SK-MEL-5 (cell line): ENCODE measurements around the gene GABBR2. TPM values are rescaled to one million over a fixed set of nuclear protein-coding genes. Genes with fewer than 3 reads are reported as not detected.
"Not testable (repeated sequence)": the region's sequence is repeated elsewhere in the genome, so short reads cannot be mapped to it uniquely, and the experiment has no call there.

Experiments
- DNase-seq: peaks from one replicate; pipeline ENCODE4 v3.0.0-alpha.2; 2016; ENCODE audit warnings: low read depth, low spot score
- in situ Hi-C: cut with HindIII; loops from 2 replicates; pipeline ENCODE4 v1.10.0; 2016; ENCODE audit warnings: low sequenced_read_pairs, high pct_unique_total_duplicates, low pct_unique_long_range_greater_than_20kb
- total RNA-seq: library from RNA; depleted of rRNA; stranded (reverse); fragments of >200 nt; shearing (Covaris generic); gene quantifications from 2 replicates; pipeline ENCODE4 v1.2.3, GENCODE V29; 2014

Gene GABBR2
- total RNA-seq, 1 experiment from 2014 or later, result 0.50 TPM

DNA sequence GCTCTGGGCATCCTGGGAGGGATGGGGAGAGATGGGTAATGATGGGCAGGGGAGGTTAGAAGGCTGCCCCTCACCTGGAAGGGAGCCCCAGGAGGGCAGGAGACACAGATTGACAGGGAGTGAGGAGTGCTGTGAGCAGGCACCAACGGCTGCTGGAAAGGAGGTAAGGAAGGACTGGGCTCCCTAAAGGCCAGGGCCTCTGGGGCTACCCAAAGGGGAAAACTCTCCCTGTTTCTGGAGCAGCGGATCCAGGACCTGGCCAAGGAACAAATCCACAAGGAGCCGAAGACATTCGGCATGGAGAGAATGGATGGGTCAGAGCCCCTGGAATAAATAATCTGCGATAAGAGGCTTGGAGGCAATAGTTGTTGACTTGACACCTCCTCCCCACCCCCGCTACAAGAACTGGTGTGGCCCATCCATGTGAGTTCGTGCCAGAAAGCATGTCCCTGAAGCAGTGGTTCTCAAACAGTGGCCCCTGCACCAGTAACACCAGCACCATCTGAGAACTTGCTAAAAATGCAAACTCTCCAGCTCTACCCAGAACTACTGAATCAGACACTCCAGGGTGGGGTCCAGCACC, 208.3 kb downstream of the GABBR2 start:
- in situ Hi-C loops, result no loop called here

DNA sequence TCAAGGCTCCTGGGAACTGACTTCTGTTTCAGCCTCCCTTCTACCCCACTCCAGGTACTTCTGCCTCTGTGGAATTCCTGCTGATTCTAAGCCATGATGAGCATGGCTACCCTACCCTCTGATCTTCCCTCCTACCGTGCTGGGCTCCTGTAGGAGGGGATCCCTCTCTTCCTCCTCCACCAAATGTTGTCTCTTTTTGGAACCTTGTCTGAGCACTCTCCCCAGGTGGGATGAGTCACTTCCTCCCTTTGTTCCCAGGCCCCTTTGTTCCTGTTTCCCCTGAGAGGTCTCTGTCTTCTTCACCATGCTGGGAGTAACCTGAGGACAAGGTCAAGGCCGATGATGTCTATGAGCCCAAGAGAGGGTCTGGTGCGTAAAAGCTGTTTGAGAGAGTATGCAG, 213.2 kb downstream of the GABBR2 start:
- no peak for DNase-seq
- in situ Hi-C loops, result no loop called here

More for the DNA sequence above, 208.3 kb downstream of the GABBR2 start:
- no peak for DNase-seq

DNA sequence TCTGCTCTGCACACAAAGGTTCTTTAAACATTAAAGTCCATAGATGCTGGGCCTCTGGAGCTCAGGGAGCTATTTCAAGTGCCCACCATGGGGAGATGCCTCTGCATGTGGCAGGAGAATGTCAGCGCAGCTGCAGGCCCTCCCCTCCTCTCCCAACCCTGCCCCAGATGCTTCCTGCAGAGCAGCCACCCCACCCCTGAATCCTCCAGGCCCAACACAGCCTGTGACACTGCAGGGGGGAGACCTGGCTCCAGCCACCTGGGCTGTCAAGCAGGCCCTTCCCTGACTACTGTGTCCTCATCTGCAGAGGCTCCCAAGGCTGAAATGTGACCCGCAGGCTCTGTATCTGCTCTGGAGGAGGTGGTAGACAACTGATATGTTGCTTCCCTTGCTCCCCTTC, 213.9 kb downstream of the GABBR2 start:
- in situ Hi-C loops, result no loop called here
- DNase-seq, result no peak

DNA sequence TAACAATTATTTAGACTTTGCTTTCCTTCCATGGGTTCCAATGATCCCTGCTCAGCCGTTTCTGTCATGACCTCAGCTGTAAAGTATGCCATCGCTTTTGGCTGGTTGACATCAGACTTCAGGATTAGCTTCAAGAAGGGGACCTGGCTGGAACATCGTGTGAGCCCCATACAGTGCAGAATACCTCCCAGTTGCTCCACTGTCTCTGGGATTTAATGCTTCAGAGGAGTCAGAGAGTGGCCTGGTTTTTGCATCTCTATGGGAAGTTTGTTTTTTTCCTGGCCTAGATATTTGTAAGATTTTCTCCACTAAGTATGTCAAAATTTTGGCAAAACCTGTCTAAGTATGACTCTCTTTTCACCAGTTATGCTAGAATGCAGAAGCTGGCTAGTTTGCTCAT, 216.9 kb downstream of the GABBR2 start:
- no peak for DNase-seq
- in situ Hi-C loops, result no loop called here

DNA sequence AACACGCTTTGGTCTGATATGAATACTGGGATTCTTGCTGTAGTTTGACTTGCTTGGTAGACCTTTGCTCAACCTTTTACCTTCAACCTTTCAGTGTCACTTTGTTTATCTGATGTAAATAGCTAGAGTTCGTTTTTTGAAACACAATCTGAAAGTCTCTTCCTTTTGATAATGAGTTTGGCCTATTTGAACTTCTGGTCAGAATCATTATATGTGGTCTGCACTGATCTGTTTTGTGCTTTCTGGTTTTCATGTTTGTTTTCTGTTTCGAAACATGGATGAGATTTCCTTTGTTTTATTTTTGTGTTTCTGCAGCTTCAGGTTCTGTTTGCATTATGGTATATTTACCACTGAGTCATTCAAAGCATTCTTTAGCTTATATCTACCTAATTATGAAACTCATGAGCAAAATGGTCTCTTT, 217.5 kb downstream of the GABBR2 start:
- no peak for DNase-seq
- in situ Hi-C loops, result no loop called here

DNA sequence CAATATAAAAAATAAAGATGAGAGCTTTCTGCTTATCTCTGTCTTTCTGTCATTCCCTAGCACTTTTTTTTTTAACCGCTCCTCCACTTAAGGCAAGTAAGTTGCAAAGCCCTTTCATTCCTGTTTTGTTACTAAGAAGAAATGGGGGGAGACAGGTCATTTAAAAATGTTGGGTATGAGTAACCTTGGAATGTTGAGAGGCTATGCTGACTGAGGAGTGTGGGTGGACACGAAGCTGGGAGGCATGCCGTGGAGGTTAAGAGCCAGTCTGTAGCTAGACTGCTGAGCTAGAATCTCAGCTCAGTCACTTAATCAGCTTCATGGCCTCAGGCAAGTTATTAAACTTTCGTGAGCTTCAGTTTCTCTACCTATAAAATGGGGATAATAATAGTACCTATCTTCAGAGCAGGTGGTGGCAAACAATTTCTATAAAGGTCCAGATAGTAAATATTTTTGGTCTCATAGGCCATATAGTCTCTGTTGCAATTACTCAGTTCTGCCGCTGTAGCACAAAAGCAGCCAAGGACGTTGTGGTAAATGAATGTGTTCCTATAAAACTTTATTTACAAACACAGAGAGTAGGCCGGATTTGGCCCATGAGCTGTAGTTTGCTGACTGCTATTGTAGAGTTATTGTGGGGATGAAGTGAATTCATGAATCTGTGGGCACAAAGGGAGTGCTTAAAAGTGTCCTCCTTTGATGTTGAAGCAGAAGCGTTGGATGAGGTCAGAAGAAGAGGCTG, 220.0 kb downstream of the GABBR2 start:
- in situ Hi-C loops, result no loop called here
- DNase-seq, result peak; percentile 31

DNA sequence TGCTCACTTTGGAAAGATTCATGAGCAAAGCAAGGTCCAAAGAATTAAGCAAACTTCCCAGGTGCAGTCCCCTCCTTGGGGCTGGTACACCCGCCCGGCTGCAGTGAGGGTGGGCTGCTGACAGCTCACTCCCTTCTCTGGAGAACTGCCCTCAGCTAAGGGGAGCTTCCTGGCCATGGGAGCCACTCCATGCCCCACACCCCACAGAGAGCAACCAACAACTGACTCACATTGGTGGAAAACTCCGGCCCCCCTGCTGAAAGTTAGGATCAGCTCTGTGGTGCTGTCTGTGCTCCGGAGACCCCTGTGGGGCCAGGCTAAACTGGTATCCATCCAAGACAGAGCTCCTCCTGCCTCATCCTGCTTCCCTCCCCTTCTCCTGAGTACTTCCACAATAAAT, 223.0 kb downstream of the GABBR2 start:
- in situ Hi-C loops, result no loop called here

DNA sequence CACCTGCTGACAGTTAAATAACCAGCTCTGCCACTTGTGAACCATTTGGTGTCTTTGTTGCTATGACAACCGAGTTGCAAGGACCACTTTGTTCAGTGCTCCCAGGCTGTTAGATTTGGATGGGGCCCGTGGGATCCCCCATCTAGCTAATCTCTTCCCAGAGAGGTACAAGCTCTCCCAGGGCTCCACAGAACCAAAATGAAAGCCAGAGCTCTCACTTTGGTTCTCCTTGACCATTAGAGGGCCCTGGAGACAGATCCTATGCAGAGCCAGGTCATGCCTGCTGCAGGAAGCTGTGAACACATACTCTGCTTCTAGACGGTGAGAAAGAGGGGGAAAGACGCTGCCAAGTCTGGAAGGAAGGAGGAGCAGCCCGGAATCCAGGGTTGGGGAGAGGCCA, 224.6 kb downstream of the GABBR2 start:
- in situ Hi-C loops, result no loop called here
- DNase-seq, result no peak

More for the DNA sequence above, 223.0 kb downstream of the GABBR2 start:
- no peak for DNase-seq

DNA sequence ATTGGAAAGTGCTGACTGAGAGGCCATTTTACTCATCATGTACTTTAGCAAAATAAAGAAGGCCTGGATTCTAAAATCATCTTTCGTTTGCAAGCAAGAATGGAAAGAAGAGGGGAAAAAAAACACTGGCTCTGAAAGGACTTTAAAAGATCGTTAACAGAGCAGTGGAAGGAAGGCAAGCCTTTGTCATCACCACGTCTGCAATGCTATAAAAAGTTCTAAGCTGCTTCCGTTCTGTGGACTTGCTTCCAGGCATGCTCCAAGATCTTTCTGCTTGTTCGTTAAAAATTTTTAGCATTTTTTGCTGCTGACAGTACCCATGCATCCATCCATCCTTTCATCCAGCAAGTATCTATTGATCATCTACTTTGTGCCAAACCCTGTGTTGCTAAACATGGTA, 226.5 kb downstream of the GABBR2 start:
- no peak for DNase-seq
- in situ Hi-C loops, result no loop called here

DNA sequence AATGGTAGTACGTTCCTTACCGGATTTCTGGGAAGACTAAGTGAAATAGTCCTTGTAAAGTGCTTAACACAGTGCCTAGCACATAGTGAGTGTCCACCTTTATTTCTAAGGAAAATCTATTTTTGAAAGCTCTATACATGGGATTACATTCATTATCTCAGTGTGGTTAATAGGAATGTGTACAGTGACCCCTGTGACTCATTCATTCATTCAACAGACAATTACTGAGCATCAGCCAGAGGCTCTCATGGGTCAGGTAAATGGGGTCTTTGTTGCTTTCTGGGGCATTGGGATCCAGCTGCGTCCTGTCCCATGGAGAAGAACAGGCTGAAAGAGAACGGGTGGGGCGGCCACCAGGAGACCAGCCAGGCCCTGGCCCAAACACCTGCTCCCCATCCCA, 227.1 kb downstream of the GABBR2 start:
- in situ Hi-C loops, result no loop called here
- DNase-seq, result no peak

DNA sequence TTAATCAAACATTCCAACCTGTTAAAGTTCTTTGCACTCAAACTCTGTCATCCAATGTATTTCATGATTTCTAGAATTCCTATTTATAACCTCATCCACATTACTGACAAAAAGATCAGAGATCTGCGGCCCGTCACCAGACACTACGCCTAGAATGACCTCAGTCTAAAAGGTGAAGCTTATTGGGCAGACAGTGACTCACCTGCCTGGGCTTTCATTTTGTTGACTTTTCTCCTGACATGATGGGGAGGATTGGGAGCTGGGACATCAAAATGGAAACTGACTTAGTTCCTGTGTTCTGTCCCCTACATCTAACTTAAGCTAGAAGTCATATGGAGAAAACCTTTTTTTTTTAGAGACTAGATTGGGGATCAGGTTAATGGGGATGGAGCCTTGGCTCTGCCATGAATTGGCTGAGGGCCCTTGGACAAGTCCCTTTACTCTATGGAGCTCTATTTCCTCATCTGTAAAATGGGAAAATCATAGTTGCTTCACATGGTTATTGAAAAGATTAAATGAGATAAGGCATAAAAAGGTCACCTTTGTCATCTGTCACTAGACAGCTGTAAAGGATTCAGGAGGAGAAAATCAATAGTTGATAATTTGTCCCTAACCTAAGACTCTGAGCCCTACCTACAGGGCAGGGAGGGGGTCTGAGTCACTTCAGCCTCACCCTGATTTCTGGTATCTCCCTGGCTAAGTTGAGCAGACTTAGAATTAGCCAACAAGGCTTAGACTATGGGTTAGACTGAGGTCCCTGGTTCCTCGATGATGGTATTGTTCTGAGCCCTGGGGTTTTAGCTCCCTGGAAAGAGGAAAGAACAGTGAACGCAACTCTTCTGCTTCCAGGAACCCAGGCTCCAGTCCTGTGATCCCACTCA, 228.5 kb downstream of the GABBR2 start:
- DNase-seq, result no peak
- in situ Hi-C loops, result no loop called here

DNA sequence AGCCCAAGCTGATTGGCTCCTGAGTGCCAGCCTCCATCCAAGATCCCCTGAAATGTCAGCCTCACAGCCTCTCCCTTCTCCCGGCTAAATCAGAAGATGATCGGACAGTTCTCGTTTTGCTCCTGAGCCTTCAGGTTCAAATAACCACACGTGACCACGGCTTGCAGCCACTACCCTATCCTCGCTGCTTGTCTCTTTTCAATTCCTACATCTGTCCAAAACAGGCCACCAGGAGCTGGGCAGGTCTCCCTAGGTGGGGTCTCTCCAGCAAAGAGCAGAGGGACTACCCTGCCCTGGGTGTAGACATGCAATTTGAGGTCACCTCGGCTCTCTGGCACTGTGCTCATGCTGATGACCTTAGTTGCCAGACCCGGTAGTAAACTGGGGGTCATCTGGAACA, 229.3 kb downstream of the GABBR2 start:
- DNase-seq, result no peak
- in situ Hi-C loops, result no loop called here

DNA sequence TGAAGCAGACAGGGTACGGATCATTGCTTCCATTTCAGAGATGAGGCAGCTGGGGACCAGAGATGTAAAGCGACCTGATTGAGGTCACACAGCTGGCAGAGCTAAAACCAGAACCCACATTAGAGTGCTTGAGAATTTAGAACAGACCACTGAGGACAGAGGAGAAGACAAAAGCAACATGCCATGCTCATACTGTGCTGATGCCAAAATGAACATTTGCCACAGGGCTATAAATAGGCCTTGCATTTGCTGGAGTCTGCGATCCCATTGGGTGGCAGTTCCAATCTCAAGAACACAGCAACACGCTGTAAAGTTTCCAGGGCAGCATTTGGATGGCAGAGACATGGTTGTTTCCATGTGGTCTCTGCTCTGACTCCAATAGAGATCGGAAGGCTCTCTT, 230.9 kb downstream of the GABBR2 start:
- in situ Hi-C loops, result no loop called here
- DNase-seq, result no peak

DNA sequence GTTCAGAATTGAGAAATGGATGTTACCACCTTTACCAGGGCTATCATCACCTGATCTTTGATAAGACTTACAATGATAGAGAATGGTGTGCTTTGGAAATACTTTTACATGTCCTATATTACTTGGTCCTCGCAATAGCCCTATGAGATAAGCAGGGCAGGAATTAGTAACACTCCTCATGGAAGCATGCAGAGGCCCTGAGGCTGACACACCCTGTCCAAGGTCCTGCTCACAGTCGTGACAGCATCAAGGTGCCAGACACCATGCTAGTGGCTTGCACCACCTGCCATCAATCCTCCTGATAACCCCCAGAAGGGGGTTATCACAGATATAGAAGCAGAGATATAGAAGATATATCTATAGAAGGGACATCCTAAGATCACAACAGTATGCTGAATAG, 236.5 kb downstream of the GABBR2 start:
- in situ Hi-C loops, result no loop called here
- no peak for DNase-seq

DNA sequence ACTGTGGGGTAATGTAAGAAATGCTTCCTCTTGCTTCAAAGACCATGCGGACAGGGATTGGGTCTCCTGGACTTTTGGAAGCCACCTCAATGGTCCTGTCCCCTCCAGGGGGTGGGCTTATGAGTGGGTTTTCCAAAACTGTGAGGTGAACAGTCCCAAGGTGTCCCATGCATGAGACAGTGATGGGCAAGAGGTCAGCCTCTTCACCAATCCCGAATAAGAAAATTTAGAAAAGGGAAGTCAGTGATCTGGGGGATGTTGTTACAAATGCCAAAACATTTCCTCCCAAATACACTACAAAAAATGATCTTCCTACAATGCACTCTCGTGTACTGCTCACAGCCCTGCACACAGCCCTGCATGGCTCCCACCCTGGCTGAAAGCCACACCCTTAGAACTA, 237.6 kb downstream of the GABBR2 start:
- in situ Hi-C loops, result no loop called here
- DNase-seq, result no peak

DNA sequence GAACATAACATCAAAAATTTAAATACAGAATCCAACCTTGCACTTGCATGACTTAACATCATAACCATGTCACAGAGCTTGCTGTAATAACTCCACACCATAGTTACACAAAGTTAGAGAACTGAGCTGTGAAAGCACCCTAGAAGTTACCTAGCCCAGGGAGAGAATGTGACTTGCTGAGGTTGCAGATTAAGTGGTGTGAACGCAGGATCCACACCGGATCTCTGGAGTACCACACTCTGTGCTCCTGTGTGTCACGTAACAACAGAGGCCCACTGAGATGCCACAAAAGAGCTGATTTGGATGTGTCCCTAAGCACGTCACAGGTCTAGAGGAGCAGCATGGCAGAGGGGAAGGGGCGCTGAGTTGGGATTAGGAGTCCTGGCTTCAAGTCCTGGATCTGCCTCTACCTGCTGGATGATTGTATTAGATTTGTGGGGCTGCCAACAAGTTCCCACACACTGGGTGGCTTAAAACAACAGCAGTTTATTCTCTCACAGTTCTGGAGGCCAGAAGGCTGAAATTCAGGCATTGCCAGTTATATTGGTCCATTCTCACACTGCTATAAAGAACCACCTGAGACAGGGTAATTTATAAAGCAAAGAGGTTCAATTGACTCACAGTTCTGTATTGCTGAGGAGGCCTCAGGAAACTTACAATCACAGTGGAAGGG, 240.0 kb downstream of the GABBR2 start:
- in situ Hi-C loops, result no loop called here
- no peak for DNase-seq

DNA sequence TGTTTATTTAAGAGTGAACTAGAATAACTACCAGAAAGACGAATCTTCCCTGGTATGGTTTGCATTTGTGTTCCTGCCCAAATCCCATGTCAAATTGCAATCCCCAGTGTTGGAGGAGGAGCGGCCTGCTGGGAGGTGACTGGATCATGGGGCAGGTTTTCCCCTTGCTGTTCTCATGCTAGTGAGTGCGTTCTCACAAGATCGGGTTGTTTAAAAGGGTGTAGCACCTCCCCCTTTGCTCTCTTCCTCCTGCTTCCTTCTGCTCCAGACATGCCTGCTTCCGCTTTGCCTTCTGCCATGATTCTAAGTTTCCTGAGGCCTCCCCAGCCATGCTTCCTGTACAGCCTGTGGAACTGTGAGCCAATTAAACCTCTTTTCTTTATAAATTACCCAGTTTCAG, 242.9 kb downstream of the GABBR2 start:
- in situ Hi-C loops, result no loop called here
- DNase-seq, result no peak

DNA sequence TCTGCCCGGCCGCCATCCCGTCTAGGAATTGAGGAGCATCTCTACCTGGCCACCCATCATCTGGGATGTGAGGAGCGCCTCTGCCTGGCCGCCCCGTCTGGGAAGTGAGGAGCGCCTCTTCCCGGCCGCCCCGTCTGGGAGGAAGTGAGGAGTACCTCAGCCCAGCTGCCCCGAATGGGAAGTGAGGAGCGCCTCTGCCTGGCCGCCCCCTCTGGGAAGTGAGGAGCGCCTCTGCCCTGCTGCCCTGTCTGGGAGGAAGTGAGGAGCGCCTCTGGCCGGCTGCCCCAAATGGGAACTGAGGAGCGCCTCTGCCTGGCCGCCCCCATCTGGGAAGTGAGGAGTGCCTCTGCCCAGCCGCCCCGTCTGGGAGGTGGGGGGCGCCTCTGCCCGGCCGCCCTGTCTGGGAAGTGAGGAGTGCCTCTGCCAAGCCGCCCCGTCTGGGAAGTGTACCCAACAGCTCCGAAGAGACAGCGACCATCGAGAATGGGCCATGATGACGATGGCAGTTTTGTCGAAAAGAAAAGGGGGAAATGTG, 244.5 kb downstream of the GABBR2 start:
- DNase-seq, in situ Hi-C loops: not testable (repeated sequence)
